ENCODE data around the gene RAC3.

The RAC3 gene

DNA sequence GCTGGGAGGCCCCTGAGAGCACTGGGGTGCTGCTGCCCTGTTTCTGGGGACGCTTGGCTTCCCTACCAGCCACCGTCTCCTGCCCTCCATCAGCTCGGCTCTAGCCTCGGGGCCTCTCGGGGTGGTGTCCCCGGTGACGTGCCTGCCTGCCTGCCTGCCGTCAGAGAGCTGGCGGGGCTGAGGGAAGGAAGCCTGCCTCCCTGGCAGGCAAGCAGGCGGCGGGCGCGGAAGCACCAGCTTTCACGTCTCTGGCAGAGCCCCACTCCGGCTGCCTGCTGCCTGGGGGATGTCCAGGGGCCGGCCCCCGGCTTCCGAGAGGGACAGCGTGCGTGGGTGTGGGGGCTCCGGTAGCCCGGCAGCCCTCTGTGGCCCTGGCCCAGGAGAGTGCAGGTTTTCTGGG, 18.1 kb upstream of the RAC3 start:
- DNase-seq, result no peak

GRCh38 chr17:82013772-82014321, 17.6 kb upstream of the RAC3 start:
- no peak for DNase-seq

DNA sequence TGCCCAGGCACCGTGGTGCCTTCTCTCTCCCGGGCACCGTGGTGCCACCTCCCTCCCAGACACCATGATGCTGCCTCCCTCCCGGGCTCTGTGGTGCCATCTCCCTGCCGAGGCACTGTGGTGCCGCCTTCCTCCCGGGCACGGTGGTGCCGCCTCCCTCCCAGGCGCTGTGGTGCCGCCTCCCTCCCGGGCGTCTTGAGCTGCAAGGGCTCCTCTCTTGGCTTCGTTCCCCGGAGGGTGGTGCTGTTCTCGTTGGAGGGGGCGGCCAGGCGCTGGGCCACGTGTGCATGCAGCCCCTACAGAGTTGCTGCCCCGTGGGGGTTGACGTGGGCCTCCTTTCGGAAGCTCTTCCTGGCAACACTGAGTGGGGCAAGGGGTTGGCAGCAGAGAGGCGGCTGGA, 17.0 kb upstream of the RAC3 start:
- DNase-seq, result no peak

- no peak for DNase-seq
Observed at GRCh38 chr17:82014971-82015310, 16.5 kb upstream of the RAC3 start.

DNA sequence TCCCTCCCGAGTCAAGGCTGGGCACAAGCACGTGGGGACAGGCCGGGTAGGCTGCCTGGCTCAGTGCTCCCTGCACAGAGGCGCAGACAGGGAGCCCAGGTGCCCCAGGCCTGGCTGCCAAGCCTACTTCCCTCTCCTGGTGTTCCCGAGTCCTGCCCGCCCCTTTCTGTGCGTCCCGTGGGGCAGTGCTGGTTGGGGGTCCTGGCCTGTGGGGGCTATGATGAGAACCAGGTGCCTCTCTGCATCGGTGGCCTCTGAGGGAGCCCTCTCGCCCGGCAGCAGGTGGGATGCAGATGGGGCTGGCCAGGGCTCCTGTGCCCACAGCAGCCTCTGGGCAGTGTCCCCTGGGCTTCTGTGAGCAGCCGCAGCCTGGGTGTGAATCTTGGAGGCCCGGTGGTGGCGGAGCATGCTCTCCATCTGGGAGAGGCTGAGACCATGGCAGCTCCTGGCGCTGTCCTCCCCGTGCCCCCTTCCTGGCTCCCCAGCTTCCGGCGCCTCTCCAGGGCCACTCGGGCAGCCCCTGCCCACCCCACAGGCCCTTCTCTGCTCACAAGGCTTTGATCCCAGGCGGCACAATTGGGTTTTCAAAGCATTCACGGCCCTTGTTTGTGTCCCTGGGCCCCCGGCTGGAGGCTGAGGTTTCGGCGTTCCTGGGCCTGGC, 16.0 kb upstream of the RAC3 start:
- DNase-seq, result no peak

- DNase-seq, result no peak
Observed at GRCh38 chr17:82016061-82016874, 15.2 kb upstream of the RAC3 start.

- DNase-seq, result no peak
Observed at GRCh38 chr17:82016875-82017459, 14.5 kb upstream of the RAC3 start.

GRCh38 chr17:82017612-82018151, 13.8 kb upstream of the RAC3 start:
- no peak for DNase-seq

DNA sequence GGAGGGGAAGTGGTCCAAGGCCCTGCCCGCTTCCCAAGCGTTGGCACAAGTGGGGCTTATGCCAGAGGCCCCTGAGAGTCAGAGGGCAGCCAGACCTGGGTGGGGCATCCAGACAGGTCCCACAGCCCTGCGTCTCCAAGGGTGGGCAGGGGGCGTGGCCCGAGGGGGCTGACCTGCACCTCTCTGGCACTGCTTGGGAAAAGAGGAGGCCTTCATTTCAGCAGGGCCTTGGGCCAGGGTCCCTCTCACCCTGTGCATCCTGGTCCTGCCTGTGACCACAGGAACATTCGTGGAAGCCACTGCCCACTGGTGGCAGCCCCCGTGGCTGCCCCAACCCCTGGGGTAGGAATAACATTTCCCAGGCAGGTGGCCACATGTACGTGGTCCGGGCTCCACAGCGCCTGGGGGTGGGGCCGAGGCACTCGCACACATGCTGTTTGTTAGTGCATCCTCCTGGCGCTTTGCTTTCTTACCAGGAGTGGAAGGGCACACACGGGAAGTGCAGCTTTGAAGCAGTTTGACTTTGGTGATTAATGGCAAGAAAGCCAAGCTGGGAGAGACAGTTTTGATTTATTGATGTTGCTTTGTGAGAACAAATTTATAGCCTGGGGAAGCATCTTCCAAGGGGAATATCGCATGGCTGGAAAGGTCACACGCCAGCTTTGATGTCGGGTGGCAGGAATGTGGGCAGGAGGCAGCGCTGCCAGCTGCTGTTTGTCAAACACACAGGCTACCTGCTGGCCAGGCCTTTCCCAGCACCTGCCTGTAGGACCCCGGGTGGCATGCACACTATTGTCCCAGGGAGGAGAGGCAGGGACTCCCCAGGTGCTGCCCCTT, 13.1 kb upstream of the RAC3 start:
- DNase-seq, result no peak

DNA sequence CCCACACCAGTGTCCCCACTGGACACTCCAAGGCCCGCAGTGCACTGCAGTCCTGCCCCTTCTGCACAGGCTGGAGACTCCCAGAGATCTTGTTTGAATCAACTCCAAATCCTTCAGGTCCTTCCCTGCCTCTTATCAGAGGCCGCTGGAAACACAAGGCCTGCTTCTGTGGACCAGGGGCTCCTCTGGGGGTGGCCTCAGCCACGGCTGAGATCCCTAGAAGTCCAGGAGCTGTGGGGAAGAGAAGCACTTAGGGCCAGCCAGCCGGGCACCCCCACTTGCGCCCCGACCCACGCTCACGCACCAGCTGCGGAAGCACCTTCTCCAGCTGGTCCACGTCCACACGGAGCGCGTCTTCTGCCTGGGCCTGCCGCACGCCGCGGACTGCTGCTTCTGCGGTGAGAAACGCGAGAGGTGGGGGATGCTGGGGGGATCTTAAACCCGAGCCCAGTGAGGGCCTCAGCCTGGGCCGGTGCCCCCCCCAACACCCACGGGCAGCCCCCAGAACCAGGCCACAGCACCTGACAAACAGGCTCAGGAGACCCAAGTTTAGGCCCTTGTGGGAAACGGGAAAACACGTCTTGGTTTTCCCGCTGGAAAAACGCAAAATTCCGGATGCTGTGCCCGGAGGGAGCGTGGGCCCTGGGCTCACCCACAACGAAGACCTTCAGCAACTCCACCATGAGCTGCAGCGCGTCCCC, 12.3 kb upstream of the RAC3 start:
- no peak for DNase-seq

DNA sequence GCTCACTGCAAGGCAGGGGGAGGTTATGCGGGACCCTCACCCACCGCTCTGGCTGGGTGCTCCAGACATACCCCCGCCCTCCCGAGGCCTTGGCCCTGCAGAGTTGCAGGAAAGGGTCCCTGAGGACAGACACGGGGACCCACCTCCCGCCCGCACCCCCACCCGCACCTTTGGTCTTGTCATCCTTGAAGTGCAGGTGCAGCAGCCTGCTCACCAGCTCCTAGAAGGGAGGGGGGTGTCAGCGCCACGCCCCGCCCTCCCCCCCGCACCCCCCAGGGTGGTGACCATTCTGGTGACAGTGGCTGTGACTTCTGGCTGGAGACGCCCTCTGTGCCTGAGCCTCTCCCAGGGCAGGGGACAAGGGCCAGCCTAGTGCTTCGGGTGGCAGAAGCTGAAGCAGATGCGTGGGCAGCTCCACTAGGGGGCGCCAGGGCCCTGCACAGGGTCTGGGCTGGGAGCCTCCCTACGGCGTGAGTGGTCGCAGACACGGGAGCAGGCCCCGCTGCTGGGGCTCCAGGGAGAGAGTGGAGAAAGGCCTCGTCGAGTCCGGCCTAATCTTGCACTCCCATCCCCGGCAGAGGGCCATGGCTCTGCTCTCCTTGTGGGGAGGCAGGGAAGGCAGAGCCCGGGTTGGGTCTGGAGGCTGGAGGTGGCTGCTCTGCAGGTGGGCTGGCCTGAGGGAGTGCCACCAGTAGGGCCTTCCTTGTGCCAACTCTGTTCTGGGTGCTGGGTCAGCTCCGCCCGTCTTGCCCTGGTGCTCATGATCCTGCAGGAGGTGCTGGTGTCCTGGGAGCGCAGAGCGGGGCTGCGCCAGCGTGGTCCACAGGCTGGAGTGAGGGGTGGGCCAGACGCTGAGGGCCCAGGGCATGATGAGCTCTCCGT, 11.5 kb upstream of the RAC3 start:
- DNase-seq, result peak in 1 of 2 experiments; percentile 78

- no peak for DNase-seq
Observed at GRCh38 chr17:82020572-82021106, 10.8 kb upstream of the RAC3 start.

DNA sequence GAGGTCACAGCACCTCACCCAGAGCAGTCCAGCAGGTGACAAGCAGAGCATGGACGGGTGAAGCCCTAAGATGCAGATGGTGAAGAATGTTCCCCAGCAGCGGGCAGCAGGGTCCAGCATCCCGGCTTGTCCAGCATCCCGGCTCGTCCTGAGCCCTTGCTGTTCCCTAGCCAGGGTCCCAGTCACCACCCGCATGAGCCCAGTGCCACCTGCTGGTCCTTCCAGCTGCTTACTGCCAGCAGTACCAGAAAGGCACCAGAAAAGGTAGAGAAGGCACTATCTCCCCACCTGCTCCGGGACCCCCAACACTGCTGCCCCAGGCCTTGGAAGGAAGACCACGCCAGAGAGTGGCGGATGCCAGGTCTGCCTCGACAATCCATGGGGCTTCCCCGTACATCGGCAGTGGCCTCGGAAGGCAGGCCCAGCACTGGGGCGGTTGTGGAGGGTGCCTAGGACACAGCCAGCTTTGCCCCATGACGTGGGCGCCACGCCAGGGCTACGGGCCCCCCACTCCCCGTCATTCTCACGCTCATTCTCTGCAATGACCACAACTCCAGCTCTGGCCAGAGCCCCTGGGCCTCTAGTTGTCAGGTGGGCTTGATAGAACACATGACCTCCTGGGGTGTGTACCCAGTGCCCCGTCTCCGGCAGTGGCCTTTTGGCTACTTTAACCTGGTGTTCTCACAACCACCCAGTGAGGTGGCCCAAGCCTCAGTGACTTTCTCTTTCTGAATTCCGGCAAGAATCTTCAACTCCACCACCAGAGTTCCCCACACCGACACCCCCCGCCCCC, 10.2 kb upstream of the RAC3 start:
- DNase-seq, result peak; percentile 37 to 83

DNA sequence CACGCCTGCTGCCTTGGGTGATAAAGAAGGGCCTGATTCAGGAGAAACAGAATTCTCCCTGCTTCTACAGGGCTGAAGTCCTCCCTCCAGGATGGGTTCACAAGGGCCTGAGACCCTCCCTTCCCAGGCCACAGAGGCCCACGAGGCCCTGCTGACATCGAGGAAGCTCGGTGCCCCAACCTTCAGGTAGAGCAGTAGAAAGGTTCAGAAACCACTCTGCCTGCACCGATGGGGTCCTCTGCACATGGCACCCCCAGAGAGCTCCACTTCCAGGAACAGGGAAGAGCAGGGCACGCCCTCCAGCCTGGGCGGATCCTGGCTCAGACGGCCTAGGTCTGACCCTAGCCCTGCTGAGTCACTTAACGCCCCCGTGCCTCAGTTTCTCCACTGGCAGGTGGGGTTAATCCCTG, 9.6 kb upstream of the RAC3 start:
- no peak for DNase-seq

GRCh38 chr17:82022310-82022980, 9.0 kb upstream of the RAC3 start, which contains the start of gene CENPX:
TSS of gene CENPX (minus strand) at chr17:82022878. CDS start at chr17:82022861, 17 bp downstream.
- DNase-seq, result peak in 1 of 2 experiments; percentile 70

GRCh38 chr17:82022981-82023446, 8.5 kb upstream of the RAC3 start, which contains the start of gene LRRC45:
TSS of gene LRRC45 (plus strand) at chr17:82023305. CDS start at chr17:82023644, 339 bp downstream.
- DNase-seq, result peak; percentile 99 to 100

DNA sequence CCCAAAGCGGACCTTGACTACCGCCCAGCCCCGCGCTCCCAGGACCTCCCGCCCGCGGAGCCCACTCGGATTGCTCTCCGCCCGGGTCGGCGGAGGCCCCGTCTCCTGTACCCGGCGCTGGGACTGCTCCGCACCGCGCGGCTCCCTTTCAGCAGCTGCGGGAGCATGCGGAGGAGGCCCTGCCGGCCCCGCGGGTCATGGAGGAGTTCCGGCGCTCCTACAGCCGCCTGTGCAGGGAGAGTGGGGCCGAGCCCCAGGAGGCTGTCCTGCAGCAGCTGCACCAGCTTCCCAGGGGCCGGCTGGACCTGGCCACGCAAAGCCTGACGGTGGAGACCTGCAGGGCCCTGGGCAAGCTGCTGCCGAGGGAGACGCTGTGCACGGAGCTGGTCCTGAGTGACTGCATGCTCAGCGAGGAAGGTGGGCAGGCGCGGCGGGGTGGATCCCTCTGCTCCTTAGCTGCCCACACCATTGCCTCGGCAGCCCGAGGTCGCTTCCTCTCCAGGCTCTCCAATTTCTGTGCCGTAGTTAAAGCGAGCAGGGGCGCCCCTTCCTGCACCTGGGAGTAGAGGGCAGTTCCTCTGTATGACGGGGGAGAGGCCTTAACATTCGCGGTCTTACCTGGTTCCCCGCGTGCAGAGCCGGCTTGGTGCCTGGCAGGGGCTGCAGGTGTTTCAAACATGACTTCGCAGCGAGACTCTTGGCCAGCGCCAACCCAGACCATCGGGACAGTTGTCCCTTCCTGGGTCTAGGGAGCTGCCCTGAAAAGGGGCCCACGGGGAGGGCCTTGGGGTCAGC, 7.8 kb upstream of the RAC3 start:
- DNase-seq, result peak in 1 of 2 experiments; percentile 71

GRCh38 chr17:82024859-82025258, 6.6 kb upstream of the RAC3 start:
- DNase-seq, result no peak

Measured in NCI-H526 (cell line).